ENCODE measurements around the gene RAD51B. TPM values are rescaled to one million over a fixed set of nuclear protein-coding genes. Genes with fewer than 3 reads are reported as not detected.
A peak's percentile ranks its signal among the peaks of the same experiment; 100 is the strongest.

RAD51B gene
- total RNA-seq, 1 experiment from 2014 or later, result 8.5 TPM

GRCh38 chr14:68074765-68075381, 255.3 kb downstream of the RAD51B start:
- CTCF ChIA-PET, result no interaction called here
- in situ Hi-C loops (cut with HindIII; ENCODE audit: low pct_unique_long_range_greater_than_20kb, low sequenced_read_pairs) (no loop called here), intact Hi-C loops (cut with micrococcal nuclease; ENCODE audit: unreplicated experiment) (no loop called here)
- Histone ChIP-seq H3K4me3 (ENCODE audit: low read depth in 2 of 2, low read length in 2 of 2) (no peak overlapping the region), H3K9me3 (ENCODE audit: control insufficient read depth, insufficient read depth, low read depth, low read length) (no peaks in the 10 kb centered on the region; the same call in 1 of the 2 replicates), H3K4me1 (ENCODE audit: control insufficient read depth, insufficient read depth, low read length) (no peaks in the 10 kb centered on the region), H3K36me3 (ENCODE audit: control insufficient read depth, insufficient read depth, low read length) (no peaks in the 10 kb centered on the region), H3K27ac (ENCODE audit: low read length) (peak overlapping the region; percentile 21; the same call in 1 of the 2 replicates), H3K27me3 (ENCODE audit: control insufficient read depth, insufficient read depth, low read length) (no peaks in the 10 kb centered on the region)
- ATAC-seq (no peak), DNase-seq (ENCODE audit: low read depth, low spot score) (no peak)
- POLR2A ChIA-PET, result no interaction called here
- no TSS peak for BruUV-seq (replicated peaks)
- no peak for TF ChIP-seq TCF7L2 (IDR thresholded peaks at IDR 0.05; ENCODE audit: low read depth, low read length)
- TF ChIP-seq SIN3A (IDR thresholded peaks at IDR 0.05; ENCODE audit: borderline replicate concordance, insufficient read depth, low read depth, low read length), result no peak
- no peak for TF ChIP-seq REST (IDR thresholded peaks at IDR 0.05; ENCODE audit: insufficient read depth in 1 of 2, low read depth in 2 of 2, low read length in 1 of 2)
- no peak for TF ChIP-seq POLR2AphosphoS5 (IDR thresholded peaks at IDR 0.05; ENCODE audit: low read depth, low read length)
- TF ChIP-seq CTCF (IDR thresholded peaks at IDR 0.05), result no peak

GRCh38 chr14:68075382-68076029, 255.9 kb downstream of the RAD51B start:
- intact Hi-C loops (cut with micrococcal nuclease; ENCODE audit: unreplicated experiment), result no loop called here
- Histone ChIP-seq H3K36me3 (ENCODE audit: control insufficient read depth, insufficient read depth, low read length) (no peaks in the 10 kb centered on the region), H3K27ac (ENCODE audit: low read length) (peak overlapping the region; percentile 21; the same call in 1 of the 2 replicates), H3K4me3 (ENCODE audit: low read depth in 2 of 2, low read length in 2 of 2) (no peak overlapping the region), H3K27me3 (ENCODE audit: control insufficient read depth, insufficient read depth, low read length) (no peaks in the 10 kb centered on the region), H3K9me3 (ENCODE audit: control insufficient read depth, insufficient read depth, low read depth, low read length) (no peaks in the 10 kb centered on the region; the same call in 1 of the 2 replicates), H3K4me1 (ENCODE audit: control insufficient read depth, insufficient read depth, low read length) (no peaks in the 10 kb centered on the region)
- CTCF ChIA-PET, result no interaction called here
- no peak for ATAC-seq
- DNase-seq (ENCODE audit: low read depth, low spot score), result no peak
- no peak for TF ChIP-seq CTCF (IDR thresholded peaks at IDR 0.05)
- no peak for TF ChIP-seq TCF7L2 (IDR thresholded peaks at IDR 0.05; ENCODE audit: low read depth, low read length)
- no peak for TF ChIP-seq REST (IDR thresholded peaks at IDR 0.05; ENCODE audit: insufficient read depth in 1 of 2, low read depth in 2 of 2, low read length in 1 of 2)
- no peak for TF ChIP-seq SIN3A (IDR thresholded peaks at IDR 0.05; ENCODE audit: borderline replicate concordance, insufficient read depth, low read depth, low read length)
- no peak for TF ChIP-seq POLR2AphosphoS5 (IDR thresholded peaks at IDR 0.05; ENCODE audit: low read depth, low read length)
- in situ Hi-C loops (cut with HindIII; ENCODE audit: low pct_unique_long_range_greater_than_20kb, low sequenced_read_pairs), result no loop called here
- POLR2A ChIA-PET, result no interaction called here
- BruUV-seq (replicated peaks), result no TSS peak
